DMS53 treated with DMSO at 0.1 percent for 48 hours (cell line): ENCODE data around the gene METTL4.

Source experiments
- DNase-seq: peaks from one replicate; lab custom pipeline; 2025; ENCODE audit not compliant: unreplicated experiment; lab: John Stamatoyannopoulos, UW

Gene METTL4

DNA sequence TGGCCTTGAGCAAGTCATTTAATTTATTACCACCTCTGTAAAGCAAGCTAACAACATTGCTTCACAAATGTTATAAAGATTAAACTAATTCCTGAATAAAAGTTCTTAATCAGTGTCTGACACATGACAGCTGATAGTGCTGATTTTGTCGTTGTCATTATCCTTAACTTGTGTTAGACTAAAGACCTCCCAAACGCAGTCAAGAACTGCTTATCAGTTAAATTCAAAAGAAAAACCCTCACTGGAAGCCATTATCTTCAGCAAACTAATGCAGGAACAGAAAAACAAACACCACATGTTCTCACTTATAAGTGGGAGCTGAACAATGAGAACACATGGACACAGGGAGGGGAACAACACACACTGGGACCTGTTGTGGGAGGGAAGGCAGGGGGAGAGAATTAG is 46.5 kb downstream of the METTL4 start:
- peak; percentile 14 for DNase-seq

DNA sequence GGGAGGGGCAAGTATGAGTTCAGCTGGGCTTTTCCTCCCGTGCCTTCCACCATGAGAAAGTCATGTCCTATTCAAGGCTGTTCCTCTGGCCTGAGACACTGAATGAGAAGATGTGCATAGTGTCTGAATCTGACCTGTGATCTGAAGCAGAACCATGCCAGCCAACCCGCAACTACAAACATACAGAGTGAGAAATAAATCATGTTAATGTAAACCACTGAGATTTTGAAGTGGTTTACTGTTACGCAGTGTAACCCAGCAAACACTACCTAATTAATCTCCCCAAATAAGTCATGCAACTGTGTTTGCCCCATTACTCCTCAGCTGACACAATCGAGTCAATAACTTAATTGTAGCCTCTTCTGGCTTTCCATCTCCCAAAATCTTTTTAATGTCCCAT is 49.2 kb downstream of the METTL4 start:
- DNase-seq: no peak

DNA sequence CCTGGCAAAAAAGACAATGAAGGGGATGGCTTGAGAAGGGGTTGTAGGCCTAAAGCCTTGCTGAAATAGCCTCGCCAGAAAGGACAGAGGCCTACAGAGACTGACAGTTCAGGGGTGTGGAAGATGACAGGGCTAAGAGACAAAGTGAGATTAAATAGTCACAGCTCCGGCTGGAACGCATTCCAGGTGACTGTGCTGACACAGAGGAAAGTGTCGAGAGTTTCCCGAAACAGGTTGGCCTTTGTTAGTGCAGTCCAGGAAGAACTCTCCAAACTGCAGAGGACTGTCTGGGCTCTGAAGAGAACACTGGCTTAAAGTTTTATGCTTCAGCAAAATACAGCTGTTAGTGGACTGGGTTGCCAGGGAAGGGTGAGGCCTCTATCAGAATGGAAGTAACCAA is 52.8 kb downstream of the METTL4 start:
- no peak for DNase-seq

GRCh38 chr18:2515908-2516625 is 55.2 kb downstream of the METTL4 start:
- DNase-seq: peak; percentile 86

DNA sequence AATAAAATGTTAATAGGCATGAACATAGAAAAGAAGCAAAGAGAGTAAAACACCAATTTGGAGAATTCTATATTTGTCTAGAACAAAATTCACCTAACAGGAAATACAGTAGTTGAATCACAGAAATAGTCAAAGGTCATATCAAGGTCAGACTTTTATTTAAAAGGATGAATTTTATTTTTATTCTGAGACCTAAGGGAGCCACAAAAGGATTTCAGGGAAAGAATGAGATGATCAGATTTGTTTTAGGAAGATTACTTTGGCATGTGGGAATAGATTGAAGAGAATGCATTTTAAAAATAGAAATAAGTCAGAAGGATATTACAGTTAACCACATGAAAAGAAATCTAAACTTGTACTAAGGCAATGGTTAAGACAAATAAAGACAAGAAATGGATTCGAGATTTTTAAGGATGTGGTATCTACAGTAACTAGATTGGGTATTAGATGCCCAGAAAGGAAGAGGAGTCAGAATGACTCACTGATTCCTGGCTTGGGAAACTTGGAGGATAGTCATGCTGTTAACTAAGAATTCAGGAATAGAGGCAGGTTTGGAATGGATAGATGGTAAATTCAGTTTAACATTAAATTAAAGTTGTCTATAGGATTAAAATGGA is 56.0 kb downstream of the METTL4 start:
- peak; percentile 26 for DNase-seq

DNA sequence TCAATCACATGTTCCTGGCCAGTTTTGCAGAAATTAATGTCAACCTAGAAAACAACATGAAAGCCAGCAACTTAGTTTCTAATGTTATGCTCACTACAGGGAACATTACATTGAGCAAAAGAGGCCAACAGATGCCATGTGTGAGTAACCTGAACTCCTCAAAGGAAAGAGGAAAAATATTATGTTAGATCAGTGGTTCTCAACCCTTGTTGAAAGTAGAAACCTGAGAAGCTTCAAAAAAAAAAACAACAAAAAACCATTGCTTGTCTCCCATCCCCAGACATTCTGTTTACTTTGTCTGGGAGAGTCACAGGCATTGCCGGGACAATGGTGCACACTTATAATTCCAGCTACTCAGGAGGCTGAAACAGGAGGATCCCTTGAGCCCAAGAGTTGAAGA is 57.7 kb downstream of the METTL4 start:
- peak; percentile 97 for DNase-seq

DNA sequence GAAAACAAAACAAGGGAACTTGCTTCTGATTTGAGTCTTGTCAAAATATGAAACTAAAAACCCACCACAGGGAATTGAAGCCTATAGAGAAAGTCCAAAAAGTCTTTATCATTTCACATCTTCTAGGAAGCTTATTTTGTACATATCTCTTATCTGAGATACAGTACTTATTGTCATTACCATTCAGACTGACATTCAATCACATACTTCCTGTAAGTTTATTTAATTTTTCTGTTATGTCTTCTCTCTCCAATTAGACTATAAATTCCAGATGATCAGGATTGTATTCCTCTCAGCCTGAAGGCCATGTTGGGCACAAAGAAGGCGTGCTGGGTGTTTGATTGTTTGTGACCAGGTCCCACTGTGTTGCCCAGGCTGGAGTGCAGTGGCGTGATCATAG is 59.2 kb downstream of the METTL4 start:
- no peak for DNase-seq

- no peak for DNase-seq
Observed at GRCh38 chr18:2511451-2511850, 59.9 kb downstream of the METTL4 start.

- DNase-seq: no peak
Observed at GRCh38 chr18:2510416-2510815, 60.9 kb downstream of the METTL4 start.

- DNase-seq: no peak
Observed at GRCh38 chr18:2508678-2509077, 62.6 kb downstream of the METTL4 start.

GRCh38 chr18:2508155-2508554 is 63.1 kb downstream of the METTL4 start:
- DNase-seq: no peak

DNA sequence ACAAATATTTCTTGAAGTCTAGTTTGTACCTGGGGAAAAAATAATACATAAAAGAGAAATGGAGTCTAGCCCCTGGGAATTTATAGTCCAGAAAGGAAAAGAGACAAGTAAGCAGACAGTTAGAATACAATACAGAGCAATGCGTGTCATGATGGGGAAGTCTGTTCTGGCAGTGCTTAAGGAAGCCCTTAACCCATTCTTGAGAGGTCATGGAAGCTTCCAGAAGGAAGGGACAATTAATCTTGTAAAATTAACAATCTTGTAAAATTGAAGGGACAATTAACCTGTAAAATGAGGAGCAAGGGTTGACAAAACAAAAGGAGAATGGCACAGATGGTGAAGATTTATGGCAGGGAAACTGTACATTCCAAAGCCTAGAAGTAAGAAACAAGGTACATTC is 66.7 kb downstream of the METTL4 start:
- DNase-seq: no peak

DNA sequence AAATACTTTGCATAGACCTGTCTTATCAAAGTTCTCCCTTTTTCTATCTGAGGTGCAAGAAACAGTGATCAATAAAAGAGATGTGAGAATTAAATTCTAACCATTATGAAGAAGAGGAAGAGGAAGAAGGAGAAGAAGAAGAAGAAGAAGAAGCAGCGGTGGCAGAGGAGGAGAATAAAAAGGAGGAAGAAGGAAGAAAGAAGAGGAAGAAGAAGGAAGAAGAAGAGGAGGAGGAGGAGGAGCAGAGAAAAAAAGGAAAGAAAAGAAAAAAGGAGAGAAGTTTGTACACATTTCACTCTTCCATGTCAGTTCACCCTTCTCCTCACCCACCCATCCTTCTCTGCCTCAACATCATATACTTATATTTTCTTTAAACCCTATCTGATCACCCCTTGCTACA is 68.4 kb downstream of the METTL4 start:
- no peak for DNase-seq

DNA sequence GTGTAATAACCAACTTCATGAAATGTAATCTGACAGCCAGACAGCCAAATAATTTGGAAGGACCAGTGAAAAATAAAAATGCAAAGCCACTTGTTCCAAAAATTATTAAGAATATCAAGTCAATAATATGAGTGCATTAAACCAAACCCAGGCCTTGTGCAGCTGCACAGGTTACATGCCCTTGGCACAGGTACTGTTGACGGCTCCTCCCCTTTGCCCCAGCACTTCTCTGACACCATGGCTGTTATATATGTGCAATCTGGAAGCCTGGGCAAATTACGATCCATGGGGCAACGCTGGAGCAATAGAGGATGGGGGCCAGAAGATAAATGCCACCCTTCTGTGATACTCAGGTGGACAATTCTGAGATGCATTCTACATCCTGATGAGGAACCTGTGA is 68.9 kb downstream of the METTL4 start:
- no peak for DNase-seq

DNA sequence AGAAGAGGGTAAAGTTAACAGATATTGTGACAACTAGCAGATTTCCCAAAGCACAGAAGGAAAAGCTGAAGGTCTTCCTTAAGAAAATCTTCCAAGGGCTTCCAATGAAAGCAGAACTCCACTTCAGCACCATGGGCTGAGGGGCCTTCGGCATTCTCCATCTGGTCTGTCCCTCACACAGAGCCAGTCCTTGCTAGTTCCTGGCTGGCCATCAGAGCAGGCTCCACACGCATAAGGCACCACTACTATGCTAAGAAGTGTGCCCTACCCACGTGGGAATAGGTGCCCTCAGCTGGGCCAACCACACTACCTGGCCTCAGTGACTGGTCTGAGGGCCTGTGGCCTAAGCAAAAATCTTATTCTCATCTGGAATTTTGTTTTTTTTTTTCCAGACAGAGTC is 73.5 kb downstream of the METTL4 start:
- DNase-seq: no peak

DNA sequence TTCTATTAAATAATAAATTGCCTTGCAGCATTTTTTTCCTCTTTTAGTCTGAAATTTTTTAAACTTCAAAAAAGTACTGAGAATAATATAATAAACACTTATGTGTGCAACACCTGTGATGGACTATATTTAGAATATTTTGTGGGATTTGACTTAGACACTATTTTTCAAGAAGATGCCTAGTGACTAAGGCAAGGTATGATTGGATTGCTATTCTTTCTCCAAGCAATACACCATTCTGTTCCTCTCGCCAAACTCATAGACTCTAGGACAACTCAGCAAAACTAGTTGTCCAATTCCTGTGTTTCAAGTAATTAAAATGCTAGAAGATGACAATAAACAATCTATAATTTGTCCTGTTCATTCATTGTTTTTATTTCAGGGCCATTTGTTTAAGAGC is 75.9 kb downstream of the METTL4 start:
- no peak for DNase-seq

GRCh38 chr18:2494921-2495320 is 76.4 kb downstream of the METTL4 start:
- no peak for DNase-seq
